Middle frontal gyrus (tissue), 1 donor: ENCODE data around the gene SPATA20.

Experiments used
- DNase-seq: peaks from one replicate; pipeline ENCODE4 v3.0.0-alpha.2; 2015; ENCODE audit warnings: low spot score; ENCODE audit errors: extremely low spot score

SPATA20 gene

GRCh38 chr17:50538549-50539410 lies 8.2 kb upstream of the SPATA20 start:
- no peak for DNase-seq

- DNase-seq: no peak
Measured at GRCh38 chr17:50539762-50540559, 7.0 kb upstream of the SPATA20 start.

GRCh38 chr17:50540560-50541401 lies 6.2 kb upstream of the SPATA20 start:
- DNase-seq: no peak

- no peak for DNase-seq
Measured at GRCh38 chr17:50541402-50541715, 5.6 kb upstream of the SPATA20 start.

- peak; percentile 75 for DNase-seq
Measured at GRCh38 chr17:50541716-50542688, 5.0 kb upstream of the SPATA20 start.

- no peak for DNase-seq
Measured at GRCh38 chr17:50542795-50543774, 3.9 kb upstream of the SPATA20 start.

GRCh38 chr17:50544516-50544915 lies 2.5 kb upstream of the SPATA20 start:
- no peak for DNase-seq

GRCh38 chr17:50545311-50545710 lies 1.7 kb upstream of the SPATA20 start:
- no peak for DNase-seq

- no peak for DNase-seq
Measured at GRCh38 chr17:50546701-50547034, 306 bp upstream of the SPATA20 start.

- DNase-seq: no peak
Measured at GRCh38 chr17:50547736-50548083, 736 bp downstream of the SPATA20 start.

- DNase-seq: no peak
Measured at GRCh38 chr17:50548831-50549230, 1.9 kb downstream of the SPATA20 start.

- DNase-seq: no peak
Measured at GRCh38 chr17:50549256-50549941, 2.4 kb downstream of the SPATA20 start.

GRCh38 chr17:50549969-50550368 lies 3.0 kb downstream of the SPATA20 start:
- no peak for DNase-seq

GRCh38 chr17:50550661-50551432 lies 3.9 kb downstream of the SPATA20 start:
- DNase-seq: peak; percentile 62

GRCh38 chr17:50551433-50551815 lies 4.5 kb downstream of the SPATA20 start:
- DNase-seq: no peak

- no peak for DNase-seq
Measured at GRCh38 chr17:50551884-50552283, 4.9 kb downstream of the SPATA20 start.

GRCh38 chr17:50554201-50554600 lies 7.2 kb downstream of the SPATA20 start:
- no peak for DNase-seq

GRCh38 chr17:50556803-50557202 lies 9.8 kb downstream of the SPATA20 start:
- DNase-seq: no peak
